Measurements from ENCODE around the gene ZC3H7A. TPM values are rescaled to one million over a fixed set of nuclear protein-coding genes. Genes with fewer than 3 reads are reported as not detected.

Gene ZC3H7A
- total and polyA plus RNA-seq, 2 of the 13 experiments (the other 11 are each of a cell fraction or from before 2014, with no cell fraction given), result 29.2 to 36.8 TPM

- no peak for TF ChIP-seq ZNF407 (CRISPR knock-in tag; IDR thresholded peaks at IDR 0.05; ENCODE audit: not compliant biosample characterization)
- no peak for TF ChIP-seq HNRNPL (IDR thresholded peaks at IDR 0.05; ENCODE audit: low read depth, low read length)
- TF ChIP-seq MLLT10 (CRISPR knock-in tag; IDR thresholded peaks at IDR 0.05), result no peak
- TF ChIP-seq EP300 (IDR thresholded peaks at IDR 0.05; ENCODE audit: low read depth in 2 of 2, low read length in 2 of 2), result 0 out of 4 replicates have a peak, but pooled peaks of 1 of the 2 experiments have one; percentile 4
- no peak; the same call in 1 of the 2 replicates for TF ChIP-seq EP300 (CRISPR knock-in tag; IDR thresholded peaks at IDR 0.05; ENCODE audit: borderline replicate concordance)
- TF ChIP-seq RARA (CRISPR knock-in tag; IDR thresholded peaks at IDR 0.05), result no peak; the same call in 1 of the 2 replicates
- peak; percentile 17; the same call in 1 of the 2 replicates for TF ChIP-seq SAP130 (CRISPR knock-in tag; IDR thresholded peaks at IDR 0.05; ENCODE audit: low read depth)
- 0 out of 2 replicates have a peak, but pooled peaks have one; percentile 22 for TF ChIP-seq PCBP1 (IDR thresholded peaks at IDR 0.05; ENCODE audit: borderline replicate concordance, low read depth, low read length)
- TF ChIP-seq SMAD9 (CRISPR knock-in tag; IDR thresholded peaks at IDR 0.05), result no peak
- TF ChIP-seq GLMP (CRISPR knock-in tag; IDR thresholded peaks at IDR 0.05; ENCODE audit: borderline replicate concordance), result peak; percentile 85; the same call in 1 of the 2 replicates
- TF ChIP-seq, protein P1, sequence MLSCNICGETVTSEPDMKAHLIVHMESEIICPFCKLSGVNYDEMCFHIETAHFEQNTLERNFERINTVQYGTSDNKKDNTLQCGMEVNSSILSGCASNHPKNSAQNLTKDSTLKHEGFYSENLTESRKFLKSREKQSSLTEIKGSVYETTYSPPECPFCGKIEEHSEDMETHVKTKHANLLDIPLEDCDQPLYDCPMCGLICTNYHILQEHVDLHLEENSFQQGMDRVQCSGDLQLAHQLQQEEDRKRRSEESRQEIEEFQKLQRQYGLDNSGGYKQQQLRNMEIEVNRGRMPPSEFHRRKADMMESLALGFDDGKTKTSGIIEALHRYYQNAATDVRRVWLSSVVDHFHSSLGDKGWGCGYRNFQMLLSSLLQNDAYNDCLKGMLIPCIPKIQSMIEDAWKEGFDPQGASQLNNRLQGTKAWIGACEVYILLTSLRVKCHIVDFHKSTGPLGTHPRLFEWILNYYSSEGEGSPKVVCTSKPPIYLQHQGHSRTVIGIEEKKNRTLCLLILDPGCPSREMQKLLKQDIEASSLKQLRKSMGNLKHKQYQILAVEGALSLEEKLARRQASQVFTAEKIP (CRISPR knock-in tag; IDR thresholded peaks at IDR 0.05; ENCODE audit: borderline replicate concordance), result 0 out of 2 replicates have a peak, but pooled peaks have one; percentile 74
- TF ChIP-seq ZNF569 (CRISPR knock-in tag; IDR thresholded peaks at IDR 0.05; ENCODE audit: borderline replicate concordance), result no peak
- TF ChIP-seq GPN1 (CRISPR knock-in tag; IDR thresholded peaks at IDR 0.05; ENCODE audit: borderline replicate concordance), result no peak
Measured at GRCh38 chr16:11742093-11742535, 54.9 kb downstream of the ZC3H7A start (continued).

Data from HepG2 (cell line).